Neural cell (in vitro differentiated cells): ENCODE measurements around the gene TRPC4AP. TPM values are rescaled to one million over a fixed set of nuclear protein-coding genes. Genes with fewer than 3 reads are reported as not detected.

Experiments
- H2AFZ ChIP-seq: fragments of 200-600, 300-800 bp; sonication (generic), shearing (Covaris generic); 2 replicates; pipeline ENCODE4 v1.6.0; 2014; ENCODE audit warnings: low read depth, mild to moderate bottlenecking, antibody characterized with exemption, low read length, moderate library complexity
- H3F3A ChIP-seq: fragments of 200-600 bp; shearing (Covaris generic); 2 replicates; pipeline ENCODE4 v1.6.1; 2016; ENCODE audit warnings: mild to moderate bottlenecking, moderate library complexity, mixed read lengths, antibody characterized with exemption, low read length; ENCODE audit not compliant: insufficient read depth, poor library complexity, severe bottlenecking
- H3K27ac ChIP-seq: fragments of 200-600, 300-800 bp; sonication (generic), shearing (Covaris generic); 2 replicates; pipeline ENCODE4 v1.5.1; 2014; ENCODE audit warnings: mild to moderate bottlenecking, low read length, moderate library complexity
- H3K27me3 ChIP-seq: fragments of 300-800, 200-600 bp; sonication (generic), shearing (Covaris generic); 2 replicates; pipeline ENCODE4 v1.6.0; 2014; ENCODE audit warnings: mild to moderate bottlenecking, low read depth, low read length, moderate library complexity; ENCODE audit not compliant: insufficient read depth
- H3K36me3 ChIP-seq: fragments of 300-800, 200-600 bp; sonication (generic), shearing (Covaris generic); 2 replicates; pipeline ENCODE4 v1.5.1; 2014; ENCODE audit warnings: mild to moderate bottlenecking, antibody characterized with exemption, low read length, moderate library complexity; ENCODE audit not compliant: insufficient read depth
- H3K4me2 ChIP-seq: fragments of 300-800, 200-600 bp; sonication (generic), shearing (Covaris generic); 2 replicates; pipeline ENCODE4 v1.6.0; 2014; ENCODE audit warnings: mild to moderate bottlenecking, low read length
- H3K4me3 ChIP-seq: fragments of 300-800, 200-600 bp; sonication (generic), shearing (Covaris generic); 2 replicates; pipeline ENCODE4 v1.5.1; 2014; ENCODE audit warnings: mild to moderate bottlenecking, low read length, moderate library complexity
- H3K79me2 ChIP-seq: fragments of 200-600 bp; shearing (Covaris generic); replicated peaks from 2 replicates; pipeline ENCODE4 v1.6.0; 2014; ENCODE audit warnings: mild to moderate bottlenecking, low read length, moderate library complexity; ENCODE audit not compliant: insufficient read depth
- H3K9ac ChIP-seq: fragments of 300-800, 200-600 bp; sonication (generic), shearing (Covaris generic); 2 replicates; pipeline ENCODE4 v1.6.1; 2016; ENCODE audit warnings: mild to moderate bottlenecking, low read length, mixed read lengths
- H3K9me2 ChIP-seq: fragments of 200-600 bp; shearing (Covaris generic); 2 replicates; pipeline ENCODE4 v1.6.1; 2016; ENCODE audit warnings: mild to moderate bottlenecking, low read length, mixed read lengths; ENCODE audit not compliant: insufficient read depth
- H3K9me3 ChIP-seq: fragments of 200-600, 300-800 bp; sonication (generic), shearing (Covaris generic); 2 replicates; pipeline ENCODE4 v1.6.1; 2016; ENCODE audit warnings: mild to moderate bottlenecking, mixed run types, low read length, moderate library complexity, mixed read lengths
- H4K20me1 ChIP-seq: fragments of 200-600 bp; shearing (Covaris generic); 2 replicates; pipeline ENCODE4 v1.6.1; 2016; ENCODE audit warnings: mild to moderate bottlenecking, mixed run types; ENCODE audit not compliant: insufficient read depth
- EP300 ChIP-seq: fragments of 450-650 bp; conservative IDR thresholded peaks from 2 replicates; pipeline ENCODE4 v1.6.1; 2014; ENCODE audit warnings: antibody characterized with exemption, mild to moderate bottlenecking, moderate library complexity; ENCODE audit not compliant: poor library complexity, severe bottlenecking
- EZH2 ChIP-seq: fragments of 200-600, 300-800 bp; shearing (Covaris generic), sonication (generic); IDR thresholded peaks from 2 replicates; pipeline ENCODE4 v1.6.1; 2014; ENCODE audit warnings: antibody characterized with exemption, low read length, borderline replicate concordance, mild to moderate bottlenecking; ENCODE audit not compliant: insufficient read depth, poor library complexity, severe bottlenecking
- MXI1 ChIP-seq: fragments of 450-650 bp; conservative IDR thresholded peaks from 2 replicates; pipeline ENCODE4 v1.6.1; 2014; ENCODE audit warnings: antibody characterized with exemption, mild to moderate bottlenecking; ENCODE audit not compliant: poor library complexity, severe bottlenecking
- POLR2AphosphoS5 ChIP-seq: IDR thresholded peaks from 2 replicates; pipeline ENCODE4 v1.6.1; 2012
- RAD21 ChIP-seq: fragments of 450-650 bp; conservative IDR thresholded peaks from 2 replicates; pipeline ENCODE4 v1.6.1; 2014; ENCODE audit warnings: antibody characterized with exemption, mild to moderate bottlenecking, moderate library complexity
- SMC3 ChIP-seq: fragments of 450-650 bp; conservative IDR thresholded peaks from 2 replicates; pipeline ENCODE4 v1.6.1; 2014; ENCODE audit warnings: antibody characterized with exemption, mild to moderate bottlenecking, moderate library complexity; ENCODE audit not compliant: poor library complexity
- TAF1 ChIP-seq: IDR thresholded peaks from 2 replicates; pipeline ENCODE4 v1.6.1; 2012; ENCODE audit warnings: low read depth
- polyA plus RNA-seq: library from polyadenylated mRNA; depleted of rRNA; stranded (reverse); fragments of >200 nt; gene quantifications from 2 replicates; pipeline ENCODE4 v1.2.3, GENCODE V29; 2014
- TF ChIP-seq, protein P1 (sequence below): fragments of 450-650 bp; IDR thresholded peaks from 2 replicates; pipeline ENCODE4 v1.5.1; 2014; ENCODE audit warnings: antibody characterized with exemption, mild to moderate bottlenecking, moderate library complexity; ENCODE audit not compliant: poor library complexity, severe bottlenecking
- TF ChIP-seq, protein P2 (sequence below): IDR thresholded peaks from 2 replicates; pipeline ENCODE4 v1.6.1; 2012; ENCODE audit warnings: borderline replicate concordance

The TRPC4AP gene
- polyA plus RNA-seq, 1 donor from 2014 or later: 85.9 TPM

DNA sequence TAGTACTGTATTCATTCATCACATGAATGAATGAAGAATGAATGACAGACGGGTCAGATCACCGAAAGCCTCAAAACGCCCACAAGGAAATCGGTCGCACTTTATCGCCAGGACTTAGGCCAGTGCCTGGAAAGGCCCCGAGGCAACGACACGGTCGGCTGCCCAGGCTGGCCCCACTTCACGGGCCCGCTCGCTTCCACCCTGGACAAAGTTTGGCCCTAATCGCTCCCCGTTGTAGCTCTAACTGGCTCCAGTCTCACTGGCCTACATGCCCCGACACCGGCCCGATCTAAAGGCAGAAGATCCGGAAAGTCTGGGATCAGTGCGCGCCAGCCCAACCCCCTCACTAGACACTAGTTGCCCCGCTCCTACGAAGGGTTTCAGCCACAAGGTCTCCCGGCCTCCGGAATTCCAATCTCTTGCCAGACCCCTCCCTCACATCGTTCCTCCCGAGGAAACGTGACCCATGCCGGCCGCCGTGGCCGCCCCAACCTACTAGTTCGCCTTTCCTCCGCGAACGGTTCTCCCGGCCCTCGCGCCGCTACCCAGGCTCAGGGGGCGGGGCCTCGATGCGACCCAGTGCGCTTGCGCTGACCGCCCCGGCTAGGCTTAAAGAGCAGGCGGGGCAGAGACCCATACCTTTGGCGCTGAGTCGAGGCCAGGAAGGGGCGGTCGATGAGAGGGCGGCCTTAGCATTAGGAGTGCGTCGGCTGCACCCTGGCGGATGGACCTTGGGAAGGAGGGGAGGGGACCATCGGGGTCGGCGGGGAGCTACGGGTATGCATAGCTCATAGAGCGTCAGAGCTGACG is 137.2 kb downstream of the TRPC4AP start, which contains the start of the genes GSS and MYH7B:
Gene GSS, minus strand, starts transcription at position 576 of the 810 bp plus-strand sequence. CDS start 3,954 bp downstream, outside the sequence.
Gene MYH7B, plus strand, starts transcription at position 638 of the 810 bp plus-strand sequence. CDS start 22,138 bp downstream, outside the sequence.
- Histone ChIP-seq H3K36me3 (no peaks in the 10 kb centered on the region), H3K9ac (peak within 1 kb of the TSS; percentile 77), H3K4me2 (peak within 1 kb of the TSS; percentile 98), H3K79me2 (no peaks in the 10 kb centered on the region), H4K20me1 (no peaks in the 10 kb centered on the region), H3K27me3 (no peaks in the 10 kb centered on the region), H3K9me3 (no peaks in the 10 kb centered on the region), H2AFZ (peak within 1 kb of the TSS; percentile 81), H3F3A (no peaks in the 10 kb centered on the region), H3K4me3 (peak within 1 kb of the TSS; percentile 89), H3K27ac (peak within 1 kb of the TSS; percentile 80), H3K9me2 (no peaks in the 10 kb centered on the region)
- TF ChIP-seq MXI1 (peak; percentile 68), POLR2AphosphoS5 (peak; percentile 83), RAD21 (peak; percentile 54), SMC3 (peak; percentile 51), TAF1 (peak; percentile 86), EP300 (peak; percentile 20), EZH2 (no peak)
- TF ChIP-seq, protein P1, sequence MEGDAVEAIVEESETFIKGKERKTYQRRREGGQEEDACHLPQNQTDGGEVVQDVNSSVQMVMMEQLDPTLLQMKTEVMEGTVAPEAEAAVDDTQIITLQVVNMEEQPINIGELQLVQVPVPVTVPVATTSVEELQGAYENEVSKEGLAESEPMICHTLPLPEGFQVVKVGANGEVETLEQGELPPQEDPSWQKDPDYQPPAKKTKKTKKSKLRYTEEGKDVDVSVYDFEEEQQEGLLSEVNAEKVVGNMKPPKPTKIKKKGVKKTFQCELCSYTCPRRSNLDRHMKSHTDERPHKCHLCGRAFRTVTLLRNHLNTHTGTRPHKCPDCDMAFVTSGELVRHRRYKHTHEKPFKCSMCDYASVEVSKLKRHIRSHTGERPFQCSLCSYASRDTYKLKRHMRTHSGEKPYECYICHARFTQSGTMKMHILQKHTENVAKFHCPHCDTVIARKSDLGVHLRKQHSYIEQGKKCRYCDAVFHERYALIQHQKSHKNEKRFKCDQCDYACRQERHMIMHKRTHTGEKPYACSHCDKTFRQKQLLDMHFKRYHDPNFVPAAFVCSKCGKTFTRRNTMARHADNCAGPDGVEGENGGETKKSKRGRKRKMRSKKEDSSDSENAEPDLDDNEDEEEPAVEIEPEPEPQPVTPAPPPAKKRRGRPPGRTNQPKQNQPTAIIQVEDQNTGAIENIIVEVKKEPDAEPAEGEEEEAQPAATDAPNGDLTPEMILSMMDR: peak; percentile 67
- TF ChIP-seq, protein P2, sequence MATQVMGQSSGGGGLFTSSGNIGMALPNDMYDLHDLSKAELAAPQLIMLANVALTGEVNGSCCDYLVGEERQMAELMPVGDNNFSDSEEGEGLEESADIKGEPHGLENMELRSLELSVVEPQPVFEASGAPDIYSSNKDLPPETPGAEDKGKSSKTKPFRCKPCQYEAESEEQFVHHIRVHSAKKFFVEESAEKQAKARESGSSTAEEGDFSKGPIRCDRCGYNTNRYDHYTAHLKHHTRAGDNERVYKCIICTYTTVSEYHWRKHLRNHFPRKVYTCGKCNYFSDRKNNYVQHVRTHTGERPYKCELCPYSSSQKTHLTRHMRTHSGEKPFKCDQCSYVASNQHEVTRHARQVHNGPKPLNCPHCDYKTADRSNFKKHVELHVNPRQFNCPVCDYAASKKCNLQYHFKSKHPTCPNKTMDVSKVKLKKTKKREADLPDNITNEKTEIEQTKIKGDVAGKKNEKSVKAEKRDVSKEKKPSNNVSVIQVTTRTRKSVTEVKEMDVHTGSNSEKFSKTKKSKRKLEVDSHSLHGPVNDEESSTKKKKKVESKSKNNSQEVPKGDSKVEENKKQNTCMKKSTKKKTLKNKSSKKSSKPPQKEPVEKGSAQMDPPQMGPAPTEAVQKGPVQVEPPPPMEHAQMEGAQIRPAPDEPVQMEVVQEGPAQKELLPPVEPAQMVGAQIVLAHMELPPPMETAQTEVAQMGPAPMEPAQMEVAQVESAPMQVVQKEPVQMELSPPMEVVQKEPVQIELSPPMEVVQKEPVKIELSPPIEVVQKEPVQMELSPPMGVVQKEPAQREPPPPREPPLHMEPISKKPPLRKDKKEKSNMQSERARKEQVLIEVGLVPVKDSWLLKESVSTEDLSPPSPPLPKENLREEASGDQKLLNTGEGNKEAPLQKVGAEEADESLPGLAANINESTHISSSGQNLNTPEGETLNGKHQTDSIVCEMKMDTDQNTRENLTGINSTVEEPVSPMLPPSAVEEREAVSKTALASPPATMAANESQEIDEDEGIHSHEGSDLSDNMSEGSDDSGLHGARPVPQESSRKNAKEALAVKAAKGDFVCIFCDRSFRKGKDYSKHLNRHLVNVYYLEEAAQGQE: peak; percentile 87

DNA sequence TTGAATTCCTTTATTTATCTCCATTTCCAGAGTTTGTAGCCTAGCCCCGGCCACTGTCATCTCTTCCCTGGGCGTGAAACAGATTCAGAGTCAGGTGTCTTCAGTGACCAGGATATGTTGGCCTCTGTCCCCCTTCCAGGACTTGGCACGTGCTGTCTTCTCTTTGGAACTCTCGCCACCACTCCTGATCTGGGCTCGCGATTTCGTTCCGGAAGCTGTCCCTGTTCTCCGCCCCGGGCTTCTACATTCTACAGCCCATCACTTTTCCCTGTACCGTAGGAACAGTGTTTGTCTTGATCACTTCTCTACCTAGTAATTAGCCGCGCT is 137.7 kb downstream of the TRPC4AP start:
- peak overlapping the region; percentile 80 for H3K27ac ChIP-seq
- TF ChIP-seq EZH2 (no peak), POLR2AphosphoS5 (no peak), TAF1 (no peak), MXI1 (no peak), EP300 (no peak), RAD21 (no peak), SMC3 (no peak)
- TF ChIP-seq, protein P1: no peak
- TF ChIP-seq, protein P2: no peak
- no peaks in the 10 kb centered on the region for H4K20me1 ChIP-seq

More for the DNA sequence above, 137.7 kb downstream of the TRPC4AP start:
- Histone ChIP-seq H3F3A (no peaks in the 10 kb centered on the region), H2AFZ (peak overlapping the region; percentile 81), H3K4me2 (peak overlapping the region; percentile 98), H3K9me2 (no peaks in the 10 kb centered on the region), H3K27me3 (no peaks in the 10 kb centered on the region), H3K79me2 (no peaks in the 10 kb centered on the region), H3K36me3 (no peaks in the 10 kb centered on the region), H3K4me3 (peak overlapping the region; percentile 89), H3K9me3 (no peaks in the 10 kb centered on the region), H3K9ac (peak overlapping the region; percentile 77)
